ENCODE data around the gene IFNA5.

The IFNA5 gene

DNA sequence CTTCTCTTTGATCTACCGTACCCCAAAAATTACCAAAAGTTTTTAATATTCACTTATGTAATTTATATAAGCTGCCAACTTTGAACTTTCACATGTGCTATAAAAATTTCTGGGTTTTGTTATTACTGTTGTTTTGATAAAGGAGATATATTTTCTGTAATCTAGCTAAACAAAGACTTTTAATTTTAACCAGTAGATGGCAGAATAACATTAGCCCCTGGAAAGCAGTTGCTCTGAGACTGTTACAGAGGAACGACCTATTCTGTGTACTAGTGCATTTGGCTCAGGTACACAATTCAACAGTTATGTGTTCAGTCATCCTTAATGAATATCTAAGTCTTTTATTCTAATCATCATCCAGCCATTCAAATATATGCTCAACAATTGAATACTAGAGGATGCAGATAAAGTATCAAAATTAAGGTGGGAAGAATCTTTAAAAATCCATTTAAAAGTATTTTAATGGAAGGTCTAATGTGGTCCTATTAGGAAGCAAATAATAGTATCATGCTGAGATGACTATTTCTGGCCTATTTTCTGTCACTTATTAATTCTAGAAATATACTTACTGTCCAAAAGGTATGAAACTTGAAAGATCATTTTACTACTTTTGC lies 21.5 kb upstream of the IFNA5 start:
- Histone ChIP-seq H3K79me1 (ENCODE audit: low read depth, low read length) (no peaks in the 10 kb centered on the region), H3K36me3 (replicated peaks in 1 of 2; ENCODE audit: control insufficient read depth in 2 of 2, insufficient read depth in 2 of 2, low read length in 2 of 2) (peaks cover 4 to 66% of the 10 kb centered on the region in 2 donors)
- DNase-seq (ENCODE audit: low spot score): peak; percentile 35

DNA sequence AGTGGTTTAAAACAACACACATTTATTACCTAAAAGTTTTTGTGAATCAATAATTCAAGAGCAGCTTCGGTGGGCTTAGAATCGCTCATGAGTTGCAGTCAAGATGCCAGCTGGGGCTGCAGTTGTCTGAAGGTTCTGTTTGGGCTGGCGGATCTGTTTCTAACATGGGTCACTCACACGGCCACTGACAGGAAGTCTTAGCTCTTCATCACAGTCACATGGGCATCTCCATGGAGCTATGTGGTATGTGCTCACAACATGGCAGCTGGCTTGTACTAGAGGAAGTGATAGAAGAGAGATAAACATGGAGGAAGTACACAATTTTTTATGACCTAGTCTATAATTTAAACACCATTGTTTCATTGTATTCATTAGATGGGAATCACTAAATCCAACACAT lies 18.9 kb upstream of the IFNA5 start:
- H3K4me3 ChIP-seq (ENCODE audit: low read length in 2 of 2): no peak overlapping the region
- H3K27ac ChIP-seq (replicated peaks; ENCODE audit: low read length): no peak overlapping the region
- H3K4ac ChIP-seq (ENCODE audit: low read length): no peak overlapping the region
- no peak overlapping the region for H2BK120ac ChIP-seq (ENCODE audit: low read depth, low read length)
- H2BK12ac ChIP-seq (ENCODE audit: low read length): no peak overlapping the region
- no peak overlapping the region for H2AFZ ChIP-seq (ENCODE audit: low read length)
- no peak for DNase-seq (ENCODE audit: low spot score)
- no peak overlapping the region for H3K23ac ChIP-seq (ENCODE audit: low read depth, low read length, poor library complexity)
- H3K27me3 ChIP-seq (ENCODE audit: control insufficient read depth in 3 of 3, insufficient read depth in 3 of 3, low read depth in 1 of 3, low read length in 3 of 3): no peaks in the 10 kb centered on the region
- H3K36me3 ChIP-seq (replicated peaks in 1 of 2; ENCODE audit: control insufficient read depth in 2 of 2, insufficient read depth in 2 of 2, low read length in 2 of 2): peaks cover 4 to 46% of the 10 kb centered on the region in 2 donors
- H3K9ac ChIP-seq (ENCODE audit: low read depth, low read length, poor library complexity): no peak overlapping the region
- no peak overlapping the region for H3K18ac ChIP-seq (ENCODE audit: low read length)
- H3K4me1 ChIP-seq (ENCODE audit: control insufficient read depth in 2 of 2, insufficient read depth in 1 of 2, low read depth in 1 of 2, low read length in 2 of 2): no peaks in the 10 kb centered on the region
- H2AK5ac ChIP-seq (ENCODE audit: low read depth, low read length): no peak overlapping the region
- H2BK15ac ChIP-seq (ENCODE audit: low read length): no peak overlapping the region
- H4K8ac ChIP-seq (ENCODE audit: low read depth, low read length): no peak overlapping the region
- H2BK5ac ChIP-seq (ENCODE audit: low read length): no peak overlapping the region
- WGBS, 2 donors (ENCODE audit: extremely low coverage in 2 of 2, insufficient read length in 2 of 2, insufficient replicate concordance in 1 of 2): no CpG with 5 or more reads among the region's 4 CpGs
- no peak overlapping the region for H3K14ac ChIP-seq (ENCODE audit: low read length)
- no peaks in the 10 kb centered on the region for H3K79me1 ChIP-seq (ENCODE audit: low read depth, low read length)
- no peak overlapping the region for H4K91ac ChIP-seq (ENCODE audit: low read depth, low read length, poor library complexity)
- no peaks in the 10 kb centered on the region for H3K9me3 ChIP-seq (replicated peaks in 1 of 2; ENCODE audit: control insufficient read depth in 2 of 2, insufficient read depth in 1 of 2, low read depth in 1 of 2, low read length in 2 of 2)
- no peak overlapping the region for H3K4me2 ChIP-seq (ENCODE audit: insufficient read depth, low read length, poor library complexity, severe bottlenecking)

More for the DNA sequence above, 21.5 kb upstream of the IFNA5 start:
- Histone ChIP-seq H3K14ac (ENCODE audit: low read length) (no peak overlapping the region), H2BK120ac (ENCODE audit: low read depth, low read length) (no peak overlapping the region), H3K4me1 (ENCODE audit: control insufficient read depth in 2 of 2, insufficient read depth in 1 of 2, low read depth in 1 of 2, low read length in 2 of 2) (peaks cover 0 to 2% of the 10 kb centered on the region in 2 donors), H2BK5ac (ENCODE audit: low read length) (no peak overlapping the region), H3K9me3 (replicated peaks in 1 of 2; ENCODE audit: control insufficient read depth in 2 of 2, insufficient read depth in 1 of 2, low read depth in 1 of 2, low read length in 2 of 2) (no peaks in the 10 kb centered on the region), H2BK12ac (ENCODE audit: low read length) (no peak overlapping the region), H2BK15ac (ENCODE audit: low read length) (no peak overlapping the region), H3K27me3 (ENCODE audit: control insufficient read depth in 3 of 3, insufficient read depth in 3 of 3, low read depth in 1 of 3, low read length in 3 of 3) (no peaks in the 10 kb centered on the region), H3K4ac (ENCODE audit: low read length) (no peak overlapping the region), H3K4me2 (ENCODE audit: insufficient read depth, low read length, poor library complexity, severe bottlenecking) (no peak overlapping the region), H2AFZ (ENCODE audit: low read length) (no peak overlapping the region), H3K23ac (ENCODE audit: low read depth, low read length, poor library complexity) (no peak overlapping the region), H3K27ac (replicated peaks; ENCODE audit: low read length) (no peak overlapping the region), H4K91ac (ENCODE audit: low read depth, low read length, poor library complexity) (no peak overlapping the region), H4K8ac (ENCODE audit: low read depth, low read length) (no peak overlapping the region), H3K18ac (ENCODE audit: low read length) (no peak overlapping the region), H3K4me3 (ENCODE audit: low read length in 2 of 2) (no peak overlapping the region), H3K9ac (ENCODE audit: low read depth, low read length, poor library complexity) (no peak overlapping the region), H2AK5ac (ENCODE audit: low read depth, low read length) (no peak overlapping the region)
- WGBS, 2 donors (ENCODE audit: extremely low coverage in 2 of 2, insufficient read length in 2 of 2, insufficient replicate concordance in 1 of 2): no CpG with 5 or more reads among the region's 2 CpGs

DNA sequence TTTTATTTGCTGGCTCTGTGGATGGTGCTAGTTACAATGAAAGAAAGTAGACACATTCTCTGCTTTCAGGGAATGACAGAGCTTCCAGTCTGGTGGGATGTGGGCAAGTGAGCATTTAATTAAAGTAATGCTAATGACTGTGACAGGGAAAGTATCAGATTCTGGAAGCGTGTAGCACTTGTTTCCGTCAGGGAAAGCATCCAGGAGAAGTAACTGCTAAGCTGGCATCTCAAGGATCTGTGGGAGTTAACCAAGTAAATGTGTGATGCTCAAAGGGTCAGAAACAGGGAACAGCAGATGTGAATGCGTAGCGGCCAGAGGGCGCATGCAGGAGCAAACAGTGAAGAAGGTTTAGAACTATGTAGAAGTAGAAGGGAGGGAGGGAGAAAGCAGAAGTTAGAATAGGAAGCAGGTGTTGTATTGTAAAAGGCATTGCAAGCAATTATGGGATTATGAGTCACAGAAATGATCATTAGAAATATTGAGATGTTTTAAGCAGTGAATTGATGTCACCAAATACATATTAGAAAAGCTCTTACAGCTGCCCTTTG lies 17.9 kb upstream of the IFNA5 start:
- no peak overlapping the region for H2AFZ ChIP-seq (ENCODE audit: low read length)
- no peak overlapping the region for H3K4ac ChIP-seq (ENCODE audit: low read length)
- no peak overlapping the region for H2BK15ac ChIP-seq (ENCODE audit: low read length)
- no peak overlapping the region for H2BK12ac ChIP-seq (ENCODE audit: low read length)
- H3K23ac ChIP-seq (ENCODE audit: low read depth, low read length, poor library complexity): no peak overlapping the region
- no peak overlapping the region for H4K8ac ChIP-seq (ENCODE audit: low read depth, low read length)
- H3K36me3 ChIP-seq (replicated peaks in 1 of 2; ENCODE audit: control insufficient read depth in 2 of 2, insufficient read depth in 2 of 2, low read length in 2 of 2): peaks cover 4 to 39% of the 10 kb centered on the region in 2 donors
- H3K18ac ChIP-seq (ENCODE audit: low read length): no peak overlapping the region
- WGBS, 2 donors (ENCODE audit: extremely low coverage in 2 of 2, insufficient read length in 2 of 2, insufficient replicate concordance in 1 of 2): no CpG with 5 or more reads among the region's 5 CpGs
- DNase-seq (ENCODE audit: low spot score): no peak
- peaks cover 0 to 4% of the 10 kb centered on the region in 2 donors for H3K4me1 ChIP-seq (ENCODE audit: control insufficient read depth in 2 of 2, insufficient read depth in 1 of 2, low read depth in 1 of 2, low read length in 2 of 2)
- H3K4me3 ChIP-seq (ENCODE audit: low read length in 2 of 2): no peak overlapping the region
- no peaks in the 10 kb centered on the region for H3K79me1 ChIP-seq (ENCODE audit: low read depth, low read length)
- H2BK120ac ChIP-seq (ENCODE audit: low read depth, low read length): no peak overlapping the region
- H4K91ac ChIP-seq (ENCODE audit: low read depth, low read length, poor library complexity): no peak overlapping the region
- no peak overlapping the region for H3K9ac ChIP-seq (ENCODE audit: low read depth, low read length, poor library complexity)
- H3K27ac ChIP-seq (replicated peaks; ENCODE audit: low read length): no peak overlapping the region
- no peak overlapping the region for H2BK5ac ChIP-seq (ENCODE audit: low read length)
- no peak overlapping the region for H2AK5ac ChIP-seq (ENCODE audit: low read depth, low read length)
- no peaks in the 10 kb centered on the region for H3K27me3 ChIP-seq (ENCODE audit: control insufficient read depth in 3 of 3, insufficient read depth in 3 of 3, low read depth in 1 of 3, low read length in 3 of 3)
- H3K9me3 ChIP-seq (replicated peaks in 1 of 2; ENCODE audit: control insufficient read depth in 2 of 2, insufficient read depth in 1 of 2, low read depth in 1 of 2, low read length in 2 of 2): no peaks in the 10 kb centered on the region
- no peak overlapping the region for H3K14ac ChIP-seq (ENCODE audit: low read length)
- H3K4me2 ChIP-seq (ENCODE audit: insufficient read depth, low read length, poor library complexity, severe bottlenecking): no peak overlapping the region

DNA sequence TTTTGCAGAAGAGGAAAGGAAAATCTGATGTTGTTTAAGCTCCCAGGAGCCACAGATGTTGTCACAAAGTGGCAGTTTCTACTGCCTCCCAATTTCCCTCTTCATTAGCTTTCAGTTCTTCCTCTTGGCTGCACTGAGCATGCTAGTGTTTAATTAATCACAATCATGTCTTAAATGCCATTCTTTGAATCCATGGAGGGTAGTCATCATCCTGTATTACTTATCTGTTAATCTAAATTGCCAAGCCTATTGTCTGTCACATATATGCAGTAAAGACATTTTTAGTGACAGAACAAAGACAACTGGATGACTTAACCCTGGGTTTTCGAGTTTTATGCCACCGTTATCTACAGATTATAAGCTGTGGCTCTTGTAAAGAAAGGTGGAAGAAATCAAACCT lies 15.4 kb upstream of the IFNA5 start:
- Histone ChIP-seq H2BK120ac (ENCODE audit: low read depth, low read length) (no peak overlapping the region), H3K36me3 (replicated peaks in 1 of 2; ENCODE audit: control insufficient read depth in 2 of 2, insufficient read depth in 2 of 2, low read length in 2 of 2) (peaks cover 4 to 32% of the 10 kb centered on the region in 2 donors), H4K8ac (ENCODE audit: low read depth, low read length) (no peak overlapping the region), H3K4me3 (ENCODE audit: low read length in 2 of 2) (no peak overlapping the region), H2BK5ac (ENCODE audit: low read length) (no peak overlapping the region), H2AK5ac (ENCODE audit: low read depth, low read length) (no peak overlapping the region), H3K79me1 (ENCODE audit: low read depth, low read length) (no peaks in the 10 kb centered on the region), H2BK15ac (ENCODE audit: low read length) (no peak overlapping the region), H3K9ac (ENCODE audit: low read depth, low read length, poor library complexity) (no peak overlapping the region), H4K91ac (ENCODE audit: low read depth, low read length, poor library complexity) (no peak overlapping the region), H3K27ac (replicated peaks; ENCODE audit: low read length) (no peak overlapping the region), H3K18ac (ENCODE audit: low read length) (no peak overlapping the region), H3K14ac (ENCODE audit: low read length) (no peak overlapping the region), H3K23ac (ENCODE audit: low read depth, low read length, poor library complexity) (no peak overlapping the region), H3K4me1 (ENCODE audit: control insufficient read depth in 2 of 2, insufficient read depth in 1 of 2, low read depth in 1 of 2, low read length in 2 of 2) (peaks cover 0 to 13% of the 10 kb centered on the region in 2 donors), H2BK12ac (ENCODE audit: low read length) (no peak overlapping the region), H3K27me3 (ENCODE audit: control insufficient read depth in 3 of 3, insufficient read depth in 3 of 3, low read depth in 1 of 3, low read length in 3 of 3) (no peaks in the 10 kb centered on the region), H3K9me3 (replicated peaks in 1 of 2; ENCODE audit: control insufficient read depth in 2 of 2, insufficient read depth in 1 of 2, low read depth in 1 of 2, low read length in 2 of 2) (no peaks in the 10 kb centered on the region), H3K4ac (ENCODE audit: low read length) (no peak overlapping the region), H3K4me2 (ENCODE audit: insufficient read depth, low read length, poor library complexity, severe bottlenecking) (no peak overlapping the region), H2AFZ (ENCODE audit: low read length) (no peak overlapping the region)
- no CpG with 5 or more reads among the region's 2 CpGs for WGBS, 2 donors (ENCODE audit: extremely low coverage in 2 of 2, insufficient read length in 2 of 2, insufficient replicate concordance in 1 of 2)
- no peak for DNase-seq (ENCODE audit: low spot score)

Measured in neuronal stem cell (in vitro differentiated cells).